Measurements from ENCODE around the gene SRGAP1.

DNA sequence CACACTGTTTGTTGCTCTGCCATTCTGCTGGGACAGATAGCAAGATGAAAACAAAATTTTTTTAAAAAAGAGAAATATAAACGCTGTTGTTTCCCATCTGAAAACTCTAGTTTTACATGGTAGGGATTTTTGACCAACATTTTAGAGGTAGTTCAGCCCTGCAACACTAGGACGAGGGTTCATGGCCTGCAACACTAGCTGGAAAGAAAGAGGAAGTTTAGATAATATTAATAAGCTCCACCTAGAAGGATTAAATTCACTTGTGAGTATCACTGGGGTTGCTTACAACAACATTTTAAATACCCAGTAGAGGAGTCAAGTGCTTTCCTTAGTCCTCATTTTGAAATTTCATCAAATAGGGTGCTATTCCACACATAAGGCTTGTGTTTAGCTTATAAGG lies 68.2 kb downstream of the SRGAP1 start:
- TF ChIP-seq, protein P1, sequence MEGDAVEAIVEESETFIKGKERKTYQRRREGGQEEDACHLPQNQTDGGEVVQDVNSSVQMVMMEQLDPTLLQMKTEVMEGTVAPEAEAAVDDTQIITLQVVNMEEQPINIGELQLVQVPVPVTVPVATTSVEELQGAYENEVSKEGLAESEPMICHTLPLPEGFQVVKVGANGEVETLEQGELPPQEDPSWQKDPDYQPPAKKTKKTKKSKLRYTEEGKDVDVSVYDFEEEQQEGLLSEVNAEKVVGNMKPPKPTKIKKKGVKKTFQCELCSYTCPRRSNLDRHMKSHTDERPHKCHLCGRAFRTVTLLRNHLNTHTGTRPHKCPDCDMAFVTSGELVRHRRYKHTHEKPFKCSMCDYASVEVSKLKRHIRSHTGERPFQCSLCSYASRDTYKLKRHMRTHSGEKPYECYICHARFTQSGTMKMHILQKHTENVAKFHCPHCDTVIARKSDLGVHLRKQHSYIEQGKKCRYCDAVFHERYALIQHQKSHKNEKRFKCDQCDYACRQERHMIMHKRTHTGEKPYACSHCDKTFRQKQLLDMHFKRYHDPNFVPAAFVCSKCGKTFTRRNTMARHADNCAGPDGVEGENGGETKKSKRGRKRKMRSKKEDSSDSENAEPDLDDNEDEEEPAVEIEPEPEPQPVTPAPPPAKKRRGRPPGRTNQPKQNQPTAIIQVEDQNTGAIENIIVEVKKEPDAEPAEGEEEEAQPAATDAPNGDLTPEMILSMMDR (IDR thresholded peaks at IDR 0.05) = no peak
- TF ChIP-seq POLR2A (IDR thresholded peaks at IDR 0.05) = no peak

All from right lobe of liver (tissue), 4 donors.